ENCODE results near the gene FAF1.

- TF ChIP-seq CTCF (IDR thresholded peaks at IDR 0.05) = no peak
- TF ChIP-seq POLR2A (IDR thresholded peaks at IDR 0.05) = no peak
- no peak for TF ChIP-seq EP300 (IDR thresholded peaks at IDR 0.05)
These were observed 486.6 kb downstream of the FAF1 start for GRCh38 chr1:50473513-50473912.

Data from tibial nerve (tissue), 4 donors.